Fibroblast of the aortic adventitia (primary cell): Measurements from ENCODE around the gene DTNB. TPM values are rescaled to one million over a fixed set of nuclear protein-coding genes. Genes with fewer than 3 reads are reported as not detected.
A peak's percentile ranks its signal among the peaks of the same experiment; 100 is the strongest.

Experiments used
- DNase-seq: peaks from one replicate; pipeline ENCODE4 v3.0.0-alpha.2; 2010; ENCODE audit warnings: low read depth
- H3K4me3 ChIP-seq: 2 replicates; pipeline ENCODE4 v1.5.1; 2011; ENCODE audit warnings: low read depth, mild to moderate bottlenecking, control low read depth, low read length, moderate library complexity
- CTCF ChIP-seq: IDR thresholded peaks from 2 replicates; pipeline ENCODE4 v1.5.1; 2011; ENCODE audit warnings: mild to moderate bottlenecking, low read length, control low read depth, inconsistent platforms; ENCODE audit not compliant: insufficient read depth
- total RNA-seq: library from RNA; depleted of rRNA; stranded (reverse); fragments of >200 nt; gene quantifications from 2 replicates; pipeline ENCODE4 v1.2.3, GENCODE V29; 2012; ENCODE audit warnings: low replicate concordance

The DTNB gene
- total RNA-seq, 1 donor, result 11.7 TPM

DNA sequence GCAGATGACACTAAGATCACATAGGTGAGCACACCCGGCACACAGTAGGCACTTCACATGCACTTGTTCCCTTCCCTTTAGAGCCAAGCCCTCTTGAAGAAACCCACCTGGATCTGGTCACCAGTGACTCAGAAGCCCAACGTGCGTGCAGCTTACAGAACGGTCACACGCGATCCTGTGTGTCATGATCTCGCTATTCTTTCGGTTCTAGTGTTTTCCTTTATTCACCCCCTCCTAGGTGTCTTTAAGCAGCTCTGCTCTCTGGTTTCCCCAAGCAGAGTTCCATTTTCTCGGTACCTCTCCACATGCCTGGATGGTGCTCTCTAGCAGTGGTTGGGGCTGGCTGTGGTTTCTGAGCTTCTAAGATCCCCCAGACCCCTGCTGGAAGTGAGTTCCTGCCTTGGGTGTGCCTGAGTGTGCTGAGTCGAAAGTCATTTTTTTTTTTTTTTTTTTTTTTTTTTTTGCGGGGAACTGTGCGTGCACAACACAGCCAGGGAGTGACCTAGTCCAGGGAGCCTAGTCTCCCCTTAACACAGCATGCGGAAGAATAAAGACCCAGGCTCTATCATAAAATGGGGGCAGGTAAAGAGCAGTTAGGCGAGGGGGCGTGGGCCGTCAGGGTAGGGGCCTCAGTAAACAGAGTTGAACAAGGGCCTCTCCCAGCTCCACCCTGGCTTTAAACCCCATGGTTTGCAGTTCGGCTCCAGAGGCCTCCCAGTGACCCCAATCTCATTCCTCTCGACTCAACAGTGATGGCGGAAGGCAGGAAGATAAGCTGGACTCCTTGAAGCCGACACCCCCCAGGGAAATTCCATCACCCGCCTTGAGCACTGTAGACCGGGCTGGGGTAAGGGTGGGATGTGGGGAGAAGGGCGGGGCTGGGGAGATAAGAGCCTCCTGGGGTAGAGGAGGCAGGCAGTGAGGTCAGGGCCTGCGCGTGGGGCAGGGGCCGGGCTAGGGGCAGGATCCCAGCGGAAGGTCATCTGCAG, 301.8 kb downstream of the DTNB start:
- no peak for TF ChIP-seq CTCF
- H3K4me3 ChIP-seq, result no peak overlapping the region
- DNase-seq, result no peak

GRCh38 chr2:25369876-25370275, 303.5 kb downstream of the DTNB start:
- H3K4me3 ChIP-seq, result no peak overlapping the region
- no peak for TF ChIP-seq CTCF
- no peak for DNase-seq

DNA sequence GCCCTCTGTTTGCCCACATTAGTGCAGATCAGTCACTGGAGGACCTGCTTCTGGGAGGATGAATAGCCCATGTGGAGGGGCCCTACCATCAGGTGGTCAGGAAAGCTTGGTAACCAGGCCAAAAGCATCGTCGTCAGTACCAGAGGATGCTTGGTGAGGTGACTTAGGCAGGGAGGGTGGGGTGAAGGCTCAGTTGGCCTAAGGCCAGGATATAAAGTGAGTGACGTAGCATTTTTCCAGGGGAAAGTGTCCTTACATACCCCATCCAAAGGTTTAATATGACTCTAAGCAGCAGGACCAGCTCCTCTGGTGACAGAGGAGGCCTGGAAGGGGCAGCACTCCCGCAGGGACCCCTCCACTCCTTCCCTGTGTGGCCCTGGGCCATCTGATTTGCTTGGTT, 303.9 kb downstream of the DTNB start:
- no peak overlapping the region for H3K4me3 ChIP-seq
- no peak for TF ChIP-seq CTCF
- no peak for DNase-seq

DNA sequence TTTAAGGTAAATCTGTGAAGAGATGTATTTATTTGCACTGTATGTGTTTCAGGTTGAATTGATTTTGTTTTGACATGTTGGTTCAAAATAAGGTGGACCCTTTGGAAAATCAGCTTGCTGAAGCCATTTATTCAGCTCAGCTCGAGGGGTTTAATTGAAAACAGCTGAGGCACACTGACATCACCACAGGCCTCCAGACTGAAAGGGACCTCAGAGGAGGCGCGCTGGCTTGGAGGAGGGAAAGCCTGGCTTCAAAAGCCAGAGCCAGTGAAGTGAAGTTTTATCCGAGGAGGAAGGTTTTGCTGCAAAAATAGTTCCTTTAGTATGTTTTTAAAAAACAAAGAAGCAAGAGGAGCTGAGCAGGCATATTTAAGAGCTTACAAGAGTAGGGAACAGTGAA, 304.7 kb downstream of the DTNB start:
- no peak for TF ChIP-seq CTCF
- H3K4me3 ChIP-seq, result no peak overlapping the region
- DNase-seq, result peak; percentile 54

DNA sequence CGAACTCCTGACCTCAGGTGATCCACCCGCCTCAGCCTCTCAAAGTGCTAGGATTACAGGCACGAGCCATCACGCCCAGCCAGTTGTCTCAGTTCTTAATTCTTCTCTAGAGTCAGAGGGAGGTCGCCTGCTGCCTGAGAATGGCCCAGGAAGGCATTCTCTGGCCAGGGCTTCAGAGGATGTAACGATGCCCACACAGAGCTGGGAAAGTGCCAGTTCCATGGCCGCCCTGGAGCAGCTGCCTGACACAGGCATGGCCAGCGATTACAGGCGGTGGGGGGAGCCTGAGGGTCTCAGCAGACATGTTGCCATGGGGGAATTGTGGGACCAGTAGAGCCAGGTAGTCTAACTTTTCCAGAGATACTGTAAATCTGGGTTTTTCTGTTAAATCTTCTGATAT, 306.1 kb downstream of the DTNB start:
- no peak for DNase-seq
- no peak overlapping the region for H3K4me3 ChIP-seq
- TF ChIP-seq CTCF, result no peak

DNA sequence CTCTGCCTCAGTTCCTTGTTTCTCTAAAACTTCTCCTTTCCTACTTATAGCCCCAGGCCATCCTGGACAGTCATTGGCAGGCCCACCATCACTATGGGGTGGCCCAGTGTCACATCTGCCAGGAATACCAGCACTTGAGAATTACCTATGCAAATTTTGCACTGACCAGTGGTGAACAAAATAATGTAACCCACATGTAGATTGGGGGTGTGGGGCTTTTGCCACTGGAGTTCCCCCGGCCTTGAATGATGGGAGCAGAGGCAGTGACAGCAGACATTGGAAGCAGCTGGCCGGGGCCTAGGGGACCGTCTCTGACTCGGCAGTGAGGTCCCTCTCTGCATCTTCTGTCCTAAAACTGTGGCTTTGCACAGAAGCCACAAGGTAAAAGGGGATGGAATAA, 306.7 kb downstream of the DTNB start:
- no peak for TF ChIP-seq CTCF
- DNase-seq, result no peak
- H3K4me3 ChIP-seq, result no peak overlapping the region
